Brain microvascular endothelial cell (primary cell): ENCODE results near the gene ANKRD22.

Experiments used
- DNase-seq: peaks from one replicate; pipeline ENCODE4 v3.0.0-alpha.2; 2020
- H3K27ac ChIP-seq: fragments of 250-450 bp; sonication (Bioruptor Pico); 2 replicates; pipeline ENCODE4 v1.5.1; 2020; ENCODE audit warnings: mild to moderate bottlenecking, moderate library complexity
- H3K27me3 ChIP-seq: fragments of 250-450 bp; sonication (Bioruptor Pico); replicated peaks from 2 replicates; pipeline ENCODE4 v1.5.1; 2020; ENCODE audit warnings: mild to moderate bottlenecking
- H3K36me3 ChIP-seq: fragments of 250-450 bp; sonication (Bioruptor Pico); replicated peaks from 2 replicates; pipeline ENCODE4 v1.5.1; 2020; ENCODE audit warnings: mild to moderate bottlenecking
- H3K4me3 ChIP-seq: 2 replicates; pipeline ENCODE4 v1.5.1; 2011; ENCODE audit warnings: low read depth, mild to moderate bottlenecking, control low read depth, low read length, moderate library complexity
- CTCF ChIP-seq: IDR thresholded peaks from 2 replicates; pipeline ENCODE4 v1.5.1; 2011; ENCODE audit warnings: low read depth, mild to moderate bottlenecking, moderate library complexity, low read length, control low read depth, inconsistent platforms; ENCODE audit errors: missing control alignments
- in situ Hi-C: cut with HindIII; loops from 2 replicates; pipeline ENCODE4 v1.10.0; 2017; ENCODE audit warnings: low sequenced_read_pairs, low pct_ligation_motif_present

The ANKRD22 gene

GRCh38 chr10:88895250-88895649 is 43.6 kb upstream of the ANKRD22 start:
- Histone ChIP-seq H3K27ac (no peak overlapping the region), H3K4me3 (no peak overlapping the region), H3K27me3 (no peaks in the 10 kb centered on the region), H3K36me3 (no peaks in the 10 kb centered on the region)
- no peak for DNase-seq
- in situ Hi-C loops: no loop called here
- TF ChIP-seq CTCF: no peak

DNA sequence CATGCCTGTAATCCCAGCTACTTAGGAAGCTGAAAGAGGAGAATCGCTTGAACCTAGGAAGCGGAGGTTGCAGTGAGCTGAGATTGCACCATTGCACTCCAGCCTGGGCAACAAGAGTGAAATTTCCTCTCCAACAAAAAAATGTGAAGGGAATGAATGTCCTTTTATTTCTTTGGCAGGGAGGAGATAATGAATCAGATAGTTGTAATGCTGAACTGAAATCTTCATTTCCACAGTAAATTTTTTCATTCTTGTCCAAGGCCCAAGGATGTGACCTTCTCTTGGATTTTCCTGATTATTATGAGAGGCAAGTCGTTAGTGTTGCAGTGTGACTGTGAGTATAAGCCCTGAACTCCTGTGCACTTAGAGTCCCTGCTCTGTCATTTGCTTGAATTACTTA is 42.0 kb upstream of the ANKRD22 start:
- Histone ChIP-seq H3K27me3 (no peaks in the 10 kb centered on the region), H3K36me3 (no peaks in the 10 kb centered on the region), H3K4me3 (no peak overlapping the region), H3K27ac (no peak overlapping the region)
- DNase-seq: no peak
- in situ Hi-C loops: no loop called here
- TF ChIP-seq CTCF: no peak

- Histone ChIP-seq H3K27ac (no peak overlapping the region), H3K4me3 (no peak overlapping the region), H3K27me3 (no peaks in the 10 kb centered on the region), H3K36me3 (no peaks in the 10 kb centered on the region)
- in situ Hi-C loops: no loop called here
- peak; percentile 47 for DNase-seq
- TF ChIP-seq CTCF: no peak
These were observed 40.8 kb upstream of the ANKRD22 start for GRCh38 chr10:88892222-88892967.

DNA sequence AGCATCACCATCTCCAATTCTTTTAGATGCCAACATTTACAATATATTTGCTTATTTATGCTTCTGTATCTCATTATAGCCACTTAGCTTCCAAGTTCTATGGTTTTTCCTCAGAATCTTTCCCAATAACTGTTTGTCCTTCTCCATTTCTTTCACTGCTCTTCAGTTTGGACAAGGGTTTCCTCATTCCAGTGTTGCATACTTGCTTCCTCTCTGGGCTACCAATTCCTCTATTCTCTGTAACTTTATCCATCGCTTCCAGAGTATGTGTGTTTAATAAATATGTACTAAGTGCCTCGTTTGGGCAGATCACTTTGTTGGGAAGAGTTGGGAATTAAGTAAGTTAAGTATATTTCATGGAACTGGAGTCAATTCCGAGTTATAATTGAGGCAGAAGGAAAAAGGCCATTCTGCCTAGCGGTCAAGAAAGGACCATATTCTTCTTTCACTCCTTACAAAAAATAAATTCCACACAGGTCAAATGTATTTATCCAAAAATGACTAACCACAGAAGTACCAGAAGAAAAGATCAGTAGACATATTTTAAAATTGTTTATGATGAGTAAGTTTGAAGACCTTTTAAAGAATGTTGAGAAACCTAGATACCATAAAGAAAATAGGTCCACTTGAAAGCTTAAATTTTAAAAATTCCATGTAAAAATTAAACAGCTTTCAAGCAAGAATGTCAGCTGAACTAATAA is 39.2 kb upstream of the ANKRD22 start:
- no peaks in the 10 kb centered on the region for H3K27me3 ChIP-seq
- no peak for TF ChIP-seq CTCF
- in situ Hi-C loops: no loop called here
- H3K27ac ChIP-seq: peak overlapping the region; percentile 32
- DNase-seq: no peak
- no peaks in the 10 kb centered on the region for H3K36me3 ChIP-seq
- H3K4me3 ChIP-seq: no peak overlapping the region

GRCh38 chr10:88889559-88890337 is 38.1 kb upstream of the ANKRD22 start:
- DNase-seq: no peak
- TF ChIP-seq CTCF: no peak
- no peaks in the 10 kb centered on the region for H3K36me3 ChIP-seq
- in situ Hi-C loops: no loop called here
- H3K27me3 ChIP-seq: no peaks in the 10 kb centered on the region
- no peak overlapping the region for H3K4me3 ChIP-seq
- H3K27ac ChIP-seq: no peak overlapping the region
